Body of pancreas (tissue), 4 donors: Measurements from ENCODE around the gene NBEA. TPM values are rescaled to one million over a fixed set of nuclear protein-coding genes. Genes with fewer than 3 reads are reported as not detected.

Experiments used
- ATAC-seq: fragments of 150-250 bp; one replicate; pipeline ENCODE4 v1.9.1; 2016
- DNase-seq, 4 donors: peaks; one replicate each; pipeline ENCODE4 v3.0.0-alpha.2; 2019
- H3K27ac ChIP-seq, 4 donors: fragments of 200-600 bp; sonication (generic); 1 replicate in 3 of 4; 2 replicates in 1 of 4; pipeline versions ENCODE4 v1.5.1 to v1.6.1; 2016 to 2019; ENCODE audit warnings: mild to moderate bottlenecking in 1 of 4, mixed read lengths in 1 of 4, moderate library complexity in 1 of 4
- H3K27me3 ChIP-seq, 2 donors: fragments of 200-600 bp; sonication (generic); one replicate each; pipeline ENCODE4 v1.6.0; 2016; ENCODE audit warnings: mild to moderate bottlenecking in 1 of 2
- H3K36me3 ChIP-seq, 2 donors: fragments of 200-600 bp; sonication (generic); replicated peaks in 1 of 2; 2 replicates each; pipeline ENCODE4 v1.5.1; 2016; ENCODE audit warnings: low read depth in 2 of 2; ENCODE audit not compliant: insufficient read depth in 1 of 2
- H3K4me1 ChIP-seq: fragments of 200-600 bp; sonication (generic); one replicate; pipeline ENCODE4 v1.6.0; 2016
- H3K4me3 ChIP-seq, 2 donors: fragments of 200-600 bp; sonication (generic); 1 replicate in 1 of 2; 2 replicates in 1 of 2; pipeline ENCODE4 v1.5.1; 2016 to 2019
- H3K9me3 ChIP-seq, 3 donors: fragments of 200-600 bp; sonication (generic); 1 replicate in 2 of 3; 2 replicates in 1 of 3; pipeline ENCODE4 v1.5.1; 2016
- CTCF ChIP-seq, 7 experiments: fragments of 450-650 bp in 4 of 7; fragments of 200-600 bp in 3 of 7; sonication (generic) in 3 of 7; IDR thresholded peaks; one replicate each; pipeline ENCODE4 v1.5.1; 2016 to 2019; ENCODE audit warnings: antibody characterized with exemption in 7 of 7
- POLR2A ChIP-seq, 3 donors: fragments of 450-650 bp; IDR thresholded peaks; one replicate each; pipeline ENCODE4 v1.6.1; 2016; ENCODE audit warnings: antibody characterized with exemption in 3 of 3, mild to moderate bottlenecking in 2 of 3
- WGBS, 2 donors: methylation state at CpG; one replicate each; pipeline ENCODE4 v1.1.5; 2017; 5-methylcytosine and 5-hydroxymethylcytosine counted together
- intact Hi-C: fragments of 100-400 bp; cut with DNase I; formaldehyde crosslinking; loops from one replicate; pipeline ENCODE4 v1.15.1; 2023
- total RNA-seq, 2 donors: library from RNA; depleted of rRNA; stranded (reverse); fragments of >200 nt; gene quantifications; one replicate each; pipeline ENCODE4 v1.1.0, GENCODE V29; 2016

The NBEA gene
- total RNA-seq, 2 donors from 2014 or later: 9.6 to 19.1 TPM

DNA sequence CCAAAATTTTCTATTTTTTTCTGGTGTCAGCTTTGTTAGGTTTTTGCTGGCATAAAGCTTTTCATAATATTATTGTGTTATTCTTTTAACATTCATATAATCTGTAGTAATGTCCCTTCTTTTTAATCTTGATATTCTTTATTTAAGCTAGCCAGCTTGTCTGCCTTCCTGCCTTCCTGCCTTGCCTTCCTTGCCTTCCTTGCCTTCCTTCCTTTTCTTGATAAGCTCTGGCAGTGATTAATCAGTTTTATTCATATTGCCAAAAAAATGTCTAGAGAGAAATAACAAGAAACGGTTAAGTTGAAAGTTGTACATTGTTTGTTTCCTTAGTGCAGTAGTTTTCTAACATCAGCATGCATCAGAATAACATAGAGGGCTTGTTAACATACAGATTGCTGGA is 277.0 kb downstream of the NBEA start:
- no peak for ATAC-seq
- TF ChIP-seq POLR2A (IDR thresholded peaks at IDR 0.05): no peak
- TF ChIP-seq CTCF (IDR thresholded peaks at IDR 0.05): no peak
- WGBS, 2 donors: 49 to 58% methylated on average over 1 of the region's 1 CpG

GRCh38 chr13:35225159-35225558 is 283.1 kb downstream of the NBEA start:
- intact Hi-C loops: no loop called here
- TF ChIP-seq POLR2A (IDR thresholded peaks at IDR 0.05): no peak
- TF ChIP-seq CTCF (IDR thresholded peaks at IDR 0.05): no peak
- H3K4me3 ChIP-seq: no peak overlapping the region
- no peaks in the 10 kb centered on the region for H3K36me3 ChIP-seq
- H3K9me3 ChIP-seq: no peaks in the 10 kb centered on the region
- H3K27ac ChIP-seq: no peak overlapping the region
- WGBS, 2 donors: 64 to 67% methylated on average over 1 of the region's 1 CpG
- H3K27me3 ChIP-seq: no peaks in the 10 kb centered on the region
- DNase-seq (no peak), ATAC-seq (no peak)
- no peaks in the 10 kb centered on the region for H3K4me1 ChIP-seq

More for the DNA sequence above, 277.0 kb downstream of the NBEA start:
- H3K4me3 ChIP-seq: no peak overlapping the region
- intact Hi-C loops: no loop called here
- no peaks in the 10 kb centered on the region for H3K9me3 ChIP-seq
- no peaks in the 10 kb centered on the region for H3K27me3 ChIP-seq
- no peak overlapping the region for H3K27ac ChIP-seq
- H3K4me1 ChIP-seq: no peaks in the 10 kb centered on the region
- no peak for DNase-seq
- no peaks in the 10 kb centered on the region for H3K36me3 ChIP-seq

GRCh38 chr13:35225582-35225981 is 283.5 kb downstream of the NBEA start:
- 90 to 98% methylated on average over 2 of the region's 2 CpGs for WGBS, 2 donors

DNA sequence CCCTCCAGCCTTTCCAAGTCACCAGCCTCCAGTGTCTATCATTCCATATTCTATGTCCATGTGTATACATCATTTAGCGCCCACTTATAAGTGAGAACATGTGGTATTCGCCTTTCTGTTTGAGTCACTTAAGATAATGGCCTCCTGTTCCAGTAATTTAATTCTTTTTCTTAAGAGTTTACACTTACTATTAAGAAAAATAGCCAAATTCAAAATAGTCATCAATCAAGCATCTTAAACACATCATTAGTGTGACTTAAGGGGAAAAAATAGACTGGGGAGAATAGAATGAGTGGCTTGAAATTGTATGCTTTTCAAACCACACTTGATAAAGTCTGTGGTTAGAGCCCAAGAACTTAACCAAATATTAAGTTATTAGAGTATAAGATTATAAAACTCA is 286.5 kb downstream of the NBEA start:
- H3K4me3 ChIP-seq: no peak overlapping the region
- no peaks in the 10 kb centered on the region for H3K9me3 ChIP-seq
- no peaks in the 10 kb centered on the region for H3K36me3 ChIP-seq
- ATAC-seq: no peak
- WGBS, 2 donors: 93 to 95% methylated on average over 2 of the region's 2 CpGs
- DNase-seq: no peak
- intact Hi-C loops: no loop called here
- H3K27me3 ChIP-seq: no peaks in the 10 kb centered on the region
- H3K4me1 ChIP-seq: no peaks in the 10 kb centered on the region
- H3K27ac ChIP-seq: no peak overlapping the region
- TF ChIP-seq POLR2A (IDR thresholded peaks at IDR 0.05) (no peak), CTCF (IDR thresholded peaks at IDR 0.05) (no peak)

More at GRCh38 chr13:35225582-35225981, 283.5 kb downstream of the NBEA start:
- intact Hi-C loops: no loop called here
- no peak for ATAC-seq
- Histone ChIP-seq H3K9me3 (no peaks in the 10 kb centered on the region), H3K36me3 (no peaks in the 10 kb centered on the region), H3K27me3 (no peaks in the 10 kb centered on the region), H3K27ac (no peak overlapping the region), H3K4me3 (no peak overlapping the region), H3K4me1 (no peaks in the 10 kb centered on the region)
- TF ChIP-seq POLR2A (IDR thresholded peaks at IDR 0.05) (no peak), CTCF (IDR thresholded peaks at IDR 0.05) (no peak)
- DNase-seq: no peak

- ATAC-seq: no peak
- H3K4me1 ChIP-seq: no peaks in the 10 kb centered on the region
- 39 to 44% methylated on average over 1 of the region's 1 CpG for WGBS, 2 donors
These were observed 289.4 kb downstream of the NBEA start for GRCh38 chr13:35231426-35231825.

More at GRCh38 chr13:35231426-35231825, 289.4 kb downstream of the NBEA start:
- H3K36me3 ChIP-seq: no peaks in the 10 kb centered on the region
- H3K27me3 ChIP-seq: no peaks in the 10 kb centered on the region
- TF ChIP-seq POLR2A (IDR thresholded peaks at IDR 0.05) (no peak), CTCF (IDR thresholded peaks at IDR 0.05) (no peak)
- no peak for DNase-seq
- intact Hi-C loops: no loop called here
- H3K4me3 ChIP-seq: no peak overlapping the region
- H3K27ac ChIP-seq: no peak overlapping the region
- H3K9me3 ChIP-seq: no peaks in the 10 kb centered on the region
